ENCODE results near the gene PRR14L. TPM values are rescaled to one million over a fixed set of nuclear protein-coding genes. Genes with fewer than 3 reads are reported as not detected.
A peak's percentile ranks its signal among the peaks of the same experiment; 100 is the strongest.
"Not testable (repeated sequence)": the region's sequence is repeated elsewhere in the genome, so short reads cannot be mapped to it uniquely, and the experiment has no call there.

PRR14L gene
- total RNA-seq, result 48.1 TPM
- 10 to 100 TPM; 12.0 to 34.2 (median 21.0) TPM for polyA plus RNA-seq

DNA sequence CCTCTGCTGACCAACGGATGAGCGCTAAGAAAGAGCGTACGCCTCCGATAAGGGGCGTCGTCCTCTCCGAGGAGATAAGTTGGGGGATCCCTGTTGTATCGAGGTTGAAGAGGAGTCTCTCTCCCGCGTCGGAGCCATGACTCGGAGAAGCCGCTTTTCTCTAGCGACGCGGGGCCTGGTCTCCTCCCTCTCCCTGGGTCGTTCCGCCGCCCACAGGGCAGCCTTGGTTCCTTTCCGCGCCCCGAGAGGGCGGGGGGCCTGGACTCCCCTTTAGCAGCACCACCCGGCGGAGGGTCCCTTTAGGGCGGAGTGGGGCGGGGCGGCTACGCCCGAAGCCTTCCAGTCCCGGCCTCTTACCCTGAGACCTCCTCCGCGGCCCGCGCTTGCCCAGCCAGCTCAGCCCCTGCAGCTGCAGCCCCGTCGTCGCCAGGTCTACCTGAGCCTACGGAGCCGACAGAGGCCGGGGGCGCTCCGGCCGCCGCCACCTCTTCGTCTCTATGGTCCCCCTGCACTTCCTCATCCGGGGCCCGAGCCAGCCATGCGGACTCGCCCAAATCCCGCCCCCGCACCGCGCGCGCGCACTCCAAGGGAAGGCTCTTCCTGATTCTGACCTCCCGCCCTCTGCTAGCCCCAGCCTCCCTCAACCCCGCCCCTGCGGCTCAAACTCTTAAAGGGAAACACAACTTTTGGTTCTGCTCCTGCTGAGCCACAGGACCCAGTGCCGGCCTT, at the start of gene PRR14L:
TSS of gene PRR14L (minus strand) at position 497 of the 729 bp plus-strand sequence. CDS start 11,272 bp downstream, outside the sequence.
- peaks cover 35 to 68% (median 52%) of the 10 kb centered on the region in 4 donors for H3K4me1 Mint-ChIP-seq
- Histone ChIP-seq H3K27ac (ENCODE audit: insufficient read depth, low read length, poor library complexity, severe bottlenecking) (peak within 1 kb of the TSS; percentile 88), H3K9me3 (ENCODE audit: control insufficient read depth in 2 of 2, low read length in 2 of 2) (no peaks in the 10 kb centered on the region), H3K4me1 (ENCODE audit: control insufficient read depth, insufficient read depth, low read length, poor library complexity, severe bottlenecking) (peaks cover 48% of the 10 kb centered on the region), H3K36me3 (ENCODE audit: control insufficient read depth, insufficient read depth, low read length) (no peaks in the 10 kb centered on the region), H3K27me3 (ENCODE audit: control insufficient read depth, insufficient read depth, low read length) (no peaks in the 10 kb centered on the region), H3K4me3 (ENCODE audit: low read depth, low read length) (peak within 1 kb of the TSS; percentile 94)
- H3K4me3 Mint-ChIP-seq, result peak within 1 kb of the TSS; percentile 95 to 98 (median 98)
- H3K9me3 Mint-ChIP-seq, result no peaks in the 10 kb centered on the region
- ATAC-seq (ENCODE audit: low read depth in 2 of 2) (peak; percentile 71 to 72), DNase-seq (peak; percentile 98)
- peak within 1 kb of the TSS; percentile 88 to 94 (median 92) for H3K27ac Mint-ChIP-seq
- peaks cover 4% of the 10 kb centered on the region for H3K36me3 Mint-ChIP-seq
- H3K27me3 Mint-ChIP-seq, result peaks cover 7% of the 10 kb centered on the region

DNA sequence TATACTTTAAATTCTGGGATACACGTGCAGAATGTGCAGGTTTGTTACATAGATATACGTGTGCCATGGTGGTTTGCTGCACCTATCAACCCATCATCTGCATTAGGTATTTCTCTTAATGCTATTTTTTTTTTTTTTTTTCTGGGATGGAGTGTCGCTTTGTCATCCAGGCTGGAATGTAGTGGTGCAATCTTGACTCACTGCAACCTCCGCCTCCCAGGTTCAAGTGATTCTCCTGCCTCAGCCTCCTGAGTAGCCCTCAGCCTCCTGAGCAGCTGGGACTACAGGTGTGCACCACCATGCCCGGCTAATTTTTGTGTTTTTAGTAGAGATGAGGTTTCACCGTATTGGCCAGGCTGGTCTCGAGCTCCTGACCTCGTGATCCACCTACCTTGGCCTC, 49.4 kb upstream of the PRR14L start:
- not testable (repeated sequence) for H3K27ac Mint-ChIP-seq; H3K27ac ChIP-seq (ENCODE audit: insufficient read depth, low read length, poor library complexity, severe bottlenecking); H3K4me1 ChIP-seq (ENCODE audit: control insufficient read depth, insufficient read depth, low read length, poor library complexity, severe bottlenecking); H3K9me3 ChIP-seq (ENCODE audit: control insufficient read depth in 2 of 2, low read length in 2 of 2); H3K4me3 Mint-ChIP-seq; DNase-seq; ATAC-seq (ENCODE audit: low read depth in 2 of 2); H3K4me1 Mint-ChIP-seq; H3K27me3 Mint-ChIP-seq; H3K4me3 ChIP-seq (ENCODE audit: low read depth, low read length); H3K27me3 ChIP-seq (ENCODE audit: control insufficient read depth, insufficient read depth, low read length); H3K9me3 Mint-ChIP-seq
- peaks cover 50% of the 10 kb centered on the region for H3K36me3 ChIP-seq (ENCODE audit: control insufficient read depth, insufficient read depth, low read length)
- H3K36me3 Mint-ChIP-seq, result peaks cover 33% of the 10 kb centered on the region

DNA sequence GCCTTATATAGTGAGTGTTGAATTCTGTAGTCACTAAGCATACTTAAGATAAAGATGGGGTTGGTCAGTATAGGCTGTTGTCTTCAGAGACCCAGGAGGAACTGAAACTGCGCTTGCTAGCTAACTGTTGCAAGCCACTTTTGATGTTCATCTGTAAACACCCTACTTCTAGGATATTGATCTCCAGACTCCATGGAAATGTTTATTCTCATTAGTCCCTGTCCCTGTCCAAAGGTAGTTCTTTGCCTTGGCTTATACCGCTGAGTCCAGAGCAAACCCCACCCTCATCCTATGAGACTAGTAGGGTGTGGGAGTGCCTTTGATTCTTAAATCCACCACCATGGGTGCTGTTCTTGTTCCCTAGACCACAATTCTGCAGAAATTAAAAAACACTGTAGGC, 40.3 kb upstream of the PRR14L start:
- Mint-ChIP-seq H3K27me3 (no peaks in the 10 kb centered on the region), H3K4me1 (peaks cover 0 to 5% (median 2%) of the 10 kb centered on the region in 4 donors), H3K27ac (no peak overlapping the region), H3K4me3 (no peak overlapping the region), H3K9me3 (no peaks in the 10 kb centered on the region), H3K36me3 (peaks cover 11% of the 10 kb centered on the region)
- H3K4me1 ChIP-seq (ENCODE audit: control insufficient read depth, insufficient read depth, low read length, poor library complexity, severe bottlenecking), result no peaks in the 10 kb centered on the region
- peaks cover 12% of the 10 kb centered on the region for H3K36me3 ChIP-seq (ENCODE audit: control insufficient read depth, insufficient read depth, low read length)
- no peak for ATAC-seq (ENCODE audit: low read depth in 2 of 2)
- no peaks in the 10 kb centered on the region for H3K27me3 ChIP-seq (ENCODE audit: control insufficient read depth, insufficient read depth, low read length)
- no peak overlapping the region for H3K27ac ChIP-seq (ENCODE audit: insufficient read depth, low read length, poor library complexity, severe bottlenecking)
- no peaks in the 10 kb centered on the region for H3K9me3 ChIP-seq (ENCODE audit: control insufficient read depth in 2 of 2, low read length in 2 of 2)
- no peak for DNase-seq
- H3K4me3 ChIP-seq (ENCODE audit: low read depth, low read length), result no peak overlapping the region

DNA sequence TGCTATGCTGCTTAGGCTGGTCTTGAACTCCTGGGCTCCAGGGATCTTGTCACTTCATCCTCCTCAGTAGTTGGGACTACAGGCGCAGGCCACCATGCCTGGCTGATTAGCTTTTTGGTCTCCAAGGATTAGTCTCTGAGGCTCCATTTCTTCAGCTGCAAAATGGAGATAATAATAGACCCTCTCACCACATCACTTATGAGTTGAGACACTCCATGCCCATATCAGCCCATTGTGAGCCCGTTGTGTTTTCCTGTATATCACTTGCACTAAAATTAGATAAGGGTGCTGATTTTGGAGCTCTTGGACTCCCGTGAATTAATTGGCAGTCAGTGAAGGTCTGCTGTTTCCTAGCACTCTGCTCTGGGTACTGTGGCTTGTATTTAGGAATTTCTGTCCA, 39.9 kb upstream of the PRR14L start:
- no peak for ATAC-seq (ENCODE audit: low read depth in 2 of 2)

DNA sequence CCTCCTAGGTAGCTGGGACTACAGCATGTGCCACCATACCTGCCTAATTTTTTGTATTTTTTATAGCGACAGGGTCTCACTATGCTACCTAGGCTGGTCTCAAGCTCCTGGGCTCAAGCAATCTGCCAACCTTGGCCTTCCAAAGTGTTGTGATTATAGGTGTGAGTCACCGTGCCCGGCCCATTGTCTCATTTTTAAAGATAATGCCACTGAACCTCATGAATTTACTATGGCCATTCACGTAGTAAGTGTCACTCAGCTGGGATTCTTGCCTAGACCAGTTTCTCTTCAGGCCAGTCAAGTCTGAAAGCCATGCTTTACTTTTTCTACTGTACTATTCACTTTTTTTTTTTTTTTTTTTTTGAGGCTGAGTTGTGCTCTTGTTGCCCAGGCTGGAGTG, 26.3 kb upstream of the PRR14L start:
- H3K36me3 Mint-ChIP-seq, result peaks cover 34% of the 10 kb centered on the region

More for the DNA sequence above, 39.9 kb upstream of the PRR14L start:
- Histone ChIP-seq H3K4me3 (ENCODE audit: low read depth, low read length) (no peak overlapping the region), H3K4me1 (ENCODE audit: control insufficient read depth, insufficient read depth, low read length, poor library complexity, severe bottlenecking) (no peaks in the 10 kb centered on the region), H3K9me3 (ENCODE audit: control insufficient read depth in 2 of 2, low read length in 2 of 2) (no peaks in the 10 kb centered on the region), H3K36me3 (ENCODE audit: control insufficient read depth, insufficient read depth, low read length) (peaks cover 16% of the 10 kb centered on the region), H3K27ac (ENCODE audit: insufficient read depth, low read length, poor library complexity, severe bottlenecking) (no peak overlapping the region), H3K27me3 (ENCODE audit: control insufficient read depth, insufficient read depth, low read length) (no peaks in the 10 kb centered on the region)
- Mint-ChIP-seq H3K27me3 (no peaks in the 10 kb centered on the region), H3K9me3 (no peaks in the 10 kb centered on the region), H3K4me3 (no peak overlapping the region), H3K27ac (no peak overlapping the region), H3K36me3 (peaks cover 14% of the 10 kb centered on the region), H3K4me1 (peaks cover 0 to 5% (median 2%) of the 10 kb centered on the region in 4 donors)
- no peak for DNase-seq

DNA sequence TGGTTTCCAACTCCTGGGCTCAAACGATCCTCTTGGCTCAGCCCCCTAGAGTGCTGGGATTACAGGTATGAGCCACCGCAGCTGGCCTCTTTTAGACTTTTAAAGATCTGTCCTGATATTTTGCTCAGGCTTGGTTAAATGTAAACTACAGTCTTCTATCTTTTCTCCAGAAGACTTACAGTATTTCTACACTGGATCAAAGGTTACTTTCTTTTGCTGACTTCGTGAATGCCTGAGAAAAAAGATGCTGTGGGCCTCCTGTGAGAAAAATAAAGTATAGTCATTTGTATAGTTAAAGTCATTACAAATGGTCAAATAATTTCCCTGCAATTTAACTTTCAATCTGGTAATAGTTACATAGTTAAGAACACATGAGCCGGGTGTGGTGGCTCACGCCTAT, 23.5 kb upstream of the PRR14L start:
- DNase-seq (no peak), ATAC-seq (ENCODE audit: low read depth in 2 of 2) (no peak)
- no peak overlapping the region for H3K4me3 Mint-ChIP-seq
- no peaks in the 10 kb centered on the region for H3K27me3 ChIP-seq (ENCODE audit: control insufficient read depth, insufficient read depth, low read length)
- peaks cover 17% of the 10 kb centered on the region for H3K36me3 Mint-ChIP-seq
- H3K4me1 ChIP-seq (ENCODE audit: control insufficient read depth, insufficient read depth, low read length, poor library complexity, severe bottlenecking), result no peaks in the 10 kb centered on the region
- no peaks in the 10 kb centered on the region for H3K4me1 Mint-ChIP-seq
- H3K4me3 ChIP-seq (ENCODE audit: low read depth, low read length), result no peak overlapping the region
- no peaks in the 10 kb centered on the region for H3K27me3 Mint-ChIP-seq
- H3K9me3 ChIP-seq (ENCODE audit: control insufficient read depth in 2 of 2, low read length in 2 of 2), result no peaks in the 10 kb centered on the region
- H3K9me3 Mint-ChIP-seq, result no peaks in the 10 kb centered on the region
- H3K36me3 ChIP-seq (ENCODE audit: control insufficient read depth, insufficient read depth, low read length), result peaks cover 33% of the 10 kb centered on the region
- peak overlapping the region in 1 of 3 donors; percentile 54 for H3K27ac Mint-ChIP-seq
- H3K27ac ChIP-seq (ENCODE audit: insufficient read depth, low read length, poor library complexity, severe bottlenecking), result no peak overlapping the region

More for the DNA sequence above, 26.3 kb upstream of the PRR14L start:
- no peak overlapping the region for H3K27ac ChIP-seq (ENCODE audit: insufficient read depth, low read length, poor library complexity, severe bottlenecking)
- peaks cover 0 to 5% (median 2%) of the 10 kb centered on the region in 4 donors for H3K4me1 Mint-ChIP-seq
- H3K4me1 ChIP-seq (ENCODE audit: control insufficient read depth, insufficient read depth, low read length, poor library complexity, severe bottlenecking), result no peaks in the 10 kb centered on the region
- no peaks in the 10 kb centered on the region for H3K9me3 ChIP-seq (ENCODE audit: control insufficient read depth in 2 of 2, low read length in 2 of 2)
- H3K9me3 Mint-ChIP-seq, result no peaks in the 10 kb centered on the region
- H3K4me3 Mint-ChIP-seq, result no peak overlapping the region
- H3K27me3 Mint-ChIP-seq, result no peaks in the 10 kb centered on the region
- no peak for ATAC-seq (ENCODE audit: low read depth in 2 of 2)
- no peaks in the 10 kb centered on the region for H3K27me3 ChIP-seq (ENCODE audit: control insufficient read depth, insufficient read depth, low read length)
- H3K27ac Mint-ChIP-seq, result no peak overlapping the region
- no peak for DNase-seq
- H3K36me3 ChIP-seq (ENCODE audit: control insufficient read depth, insufficient read depth, low read length), result peaks cover 50% of the 10 kb centered on the region
- no peak overlapping the region for H3K4me3 ChIP-seq (ENCODE audit: low read depth, low read length)

DNA sequence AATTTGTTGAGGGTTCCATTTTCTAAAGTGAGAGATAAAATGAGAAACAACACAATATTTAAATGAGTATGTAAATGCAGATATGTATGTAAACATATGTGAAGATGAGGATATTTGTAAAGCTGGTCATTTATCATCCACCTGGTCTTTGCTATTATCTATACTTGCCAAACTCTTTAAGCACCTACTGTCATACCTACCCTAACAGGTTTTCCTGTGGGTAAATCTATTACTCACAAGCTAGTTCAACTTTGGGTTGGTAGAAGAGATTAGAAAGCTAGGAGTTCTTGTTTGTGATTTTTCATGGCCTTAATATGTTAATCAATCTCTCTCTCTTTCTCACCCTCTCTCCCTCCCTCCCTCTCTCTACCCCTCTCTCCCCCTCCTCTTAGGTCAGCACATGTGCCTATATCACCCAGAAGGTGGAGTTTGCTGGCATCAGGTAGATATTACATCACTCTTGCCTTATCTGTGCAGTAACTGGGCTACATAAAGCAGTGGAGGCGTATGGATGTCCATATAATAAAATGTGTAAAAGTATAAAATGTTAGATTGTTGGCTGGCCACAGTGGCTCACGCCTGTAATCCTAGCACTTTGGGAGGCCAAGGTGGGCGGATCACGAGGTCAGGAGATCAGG, 18.6 kb upstream of the PRR14L start:
- Mint-ChIP-seq H3K27ac (no peak overlapping the region), H3K36me3 (peaks cover 23% of the 10 kb centered on the region), H3K9me3 (no peaks in the 10 kb centered on the region), H3K4me1 (peaks cover 0 to 3% (median 0%) of the 10 kb centered on the region in 4 donors), H3K4me3 (no peak overlapping the region), H3K27me3 (no peaks in the 10 kb centered on the region)
- Histone ChIP-seq H3K27ac (ENCODE audit: insufficient read depth, low read length, poor library complexity, severe bottlenecking) (no peak overlapping the region), H3K36me3 (ENCODE audit: control insufficient read depth, insufficient read depth, low read length) (peaks cover 48% of the 10 kb centered on the region), H3K9me3 (ENCODE audit: control insufficient read depth in 2 of 2, low read length in 2 of 2) (no peaks in the 10 kb centered on the region), H3K4me1 (ENCODE audit: control insufficient read depth, insufficient read depth, low read length, poor library complexity, severe bottlenecking) (no peaks in the 10 kb centered on the region), H3K27me3 (ENCODE audit: control insufficient read depth, insufficient read depth, low read length) (no peaks in the 10 kb centered on the region), H3K4me3 (ENCODE audit: low read depth, low read length) (no peak overlapping the region)
- ATAC-seq (ENCODE audit: low read depth in 2 of 2), result no peak
- DNase-seq, result no peak

Measured in CD4-positive, CD25-positive, alpha-beta regulatory T cell (primary cell).